ENCODE data around the gene ACP7. TPM values are rescaled to one million over a fixed set of nuclear protein-coding genes. Genes with fewer than 3 reads are reported as not detected.

ACP7 gene
- total and polyA plus RNA-seq, 3 donors from 2014 or later, result not detected

GRCh38 chr19:39074205-39074692 lies 9.9 kb upstream of the ACP7 start:
- Histone ChIP-seq H3K27ac (no peak overlapping the region), H3K27me3 (no peaks in the 10 kb centered on the region), H3K4me1 (no peaks in the 10 kb centered on the region), H3K4me3 (no peak overlapping the region), H3K9me3 (no peaks in the 10 kb centered on the region), H3K36me3 (ENCODE audit: low read depth, missing control alignments) (no peaks in the 10 kb centered on the region)
- 56 to 67% methylated on average over 3 of the region's 3 CpGs for WGBS, 2 donors
- DNase-seq, result no peak
- intact Hi-C loops (cut with DNase I; ENCODE audit: low total_unique reads), result no loop called here
- TF ChIP-seq POLR2A (IDR thresholded peaks at IDR 0.05) (no peak), CTCF (IDR thresholded peaks at IDR 0.05) (no peak)

- 86 to 94% methylated on average over 6 of the region's 6 CpGs for WGBS, 2 donors
- intact Hi-C loops (cut with DNase I; ENCODE audit: low total_unique reads), result no loop called here
Measured at GRCh38 chr19:39074942-39075341, 9.2 kb upstream of the ACP7 start.

GRCh38 chr19:39077323-39077722 lies 6.8 kb upstream of the ACP7 start:
- H3K27me3 ChIP-seq, result no peaks in the 10 kb centered on the region
- H3K27ac ChIP-seq, result no peak overlapping the region
- H3K9me3 ChIP-seq, result no peaks in the 10 kb centered on the region
- DNase-seq, result no peak
- TF ChIP-seq CTCF (IDR thresholded peaks at IDR 0.05) (no peak), POLR2A (IDR thresholded peaks at IDR 0.05) (no peak)
- H3K4me3 ChIP-seq, result no peak overlapping the region
- H3K4me1 ChIP-seq, result no peaks in the 10 kb centered on the region
- no peaks in the 10 kb centered on the region for H3K36me3 ChIP-seq (ENCODE audit: low read depth, missing control alignments)
- intact Hi-C loops (cut with DNase I; ENCODE audit: low total_unique reads), result no loop called here
- 88 to 90% methylated on average over 11 of the region's 11 CpGs for WGBS, 2 donors

More at GRCh38 chr19:39074942-39075341, 9.2 kb upstream of the ACP7 start:
- Histone ChIP-seq H3K27ac (no peak overlapping the region), H3K9me3 (no peaks in the 10 kb centered on the region), H3K4me1 (no peaks in the 10 kb centered on the region), H3K36me3 (ENCODE audit: low read depth, missing control alignments) (no peaks in the 10 kb centered on the region), H3K27me3 (no peaks in the 10 kb centered on the region), H3K4me3 (no peak overlapping the region)
- TF ChIP-seq CTCF (IDR thresholded peaks at IDR 0.05), result no peak
- TF ChIP-seq POLR2A (IDR thresholded peaks at IDR 0.05), result no peak
- no peak for DNase-seq

GRCh38 chr19:39078436-39079200 lies 5.5 kb upstream of the ACP7 start:
- WGBS, 2 donors, result 61 to 75% methylated on average over 7 of the region's 7 CpGs
- H3K4me3 ChIP-seq, result no peak overlapping the region
- TF ChIP-seq POLR2A (IDR thresholded peaks at IDR 0.05) (no peak), CTCF (IDR thresholded peaks at IDR 0.05) (no peak)
- DNase-seq, result no peak
- no peak overlapping the region for H3K27ac ChIP-seq
- H3K36me3 ChIP-seq (ENCODE audit: low read depth, missing control alignments), result no peaks in the 10 kb centered on the region
- peaks cover 4% of the 10 kb centered on the region for H3K4me1 ChIP-seq
- H3K9me3 ChIP-seq, result no peaks in the 10 kb centered on the region
- H3K27me3 ChIP-seq, result no peaks in the 10 kb centered on the region
- intact Hi-C loops (cut with DNase I; ENCODE audit: low total_unique reads), result no loop called here

GRCh38 chr19:39080431-39080830 lies 3.7 kb upstream of the ACP7 start:
- no peak for DNase-seq
- WGBS, 2 donors, result 68 to 70% methylated on average over 3 of the region's 3 CpGs
- no peaks in the 10 kb centered on the region for H3K9me3 ChIP-seq
- intact Hi-C loops (cut with DNase I; ENCODE audit: low total_unique reads), result no loop called here
- H3K27me3 ChIP-seq, result no peaks in the 10 kb centered on the region
- no peaks in the 10 kb centered on the region for H3K36me3 ChIP-seq (ENCODE audit: low read depth, missing control alignments)
- H3K27ac ChIP-seq, result no peak overlapping the region
- H3K4me3 ChIP-seq, result no peak overlapping the region
- TF ChIP-seq CTCF (IDR thresholded peaks at IDR 0.05), result no peak
- TF ChIP-seq POLR2A (IDR thresholded peaks at IDR 0.05), result no peak
- H3K4me1 ChIP-seq, result peaks cover 13% of the 10 kb centered on the region
